Epithelial cell of esophagus (primary cell): ENCODE data around the gene CPNE4.

ENCODE experiments used
- DNase-seq: peaks from one replicate; pipeline ENCODE4 v3.0.0; 2010; ENCODE audit warnings: low read depth
- H3K4me3 ChIP-seq: 2 replicates; pipeline ENCODE4 v1.5.1; 2011; ENCODE audit warnings: mild to moderate bottlenecking, low read length, control low read depth
- TF ChIP-seq, protein P1 (sequence below): IDR thresholded peaks from 2 replicates; pipeline ENCODE4 v1.5.1; 2011; ENCODE audit warnings: low read depth, mild to moderate bottlenecking, low read length, control low read depth, inconsistent platforms; ENCODE audit not compliant: insufficient read depth; ENCODE audit errors: missing control alignments

Gene CPNE4

DNA sequence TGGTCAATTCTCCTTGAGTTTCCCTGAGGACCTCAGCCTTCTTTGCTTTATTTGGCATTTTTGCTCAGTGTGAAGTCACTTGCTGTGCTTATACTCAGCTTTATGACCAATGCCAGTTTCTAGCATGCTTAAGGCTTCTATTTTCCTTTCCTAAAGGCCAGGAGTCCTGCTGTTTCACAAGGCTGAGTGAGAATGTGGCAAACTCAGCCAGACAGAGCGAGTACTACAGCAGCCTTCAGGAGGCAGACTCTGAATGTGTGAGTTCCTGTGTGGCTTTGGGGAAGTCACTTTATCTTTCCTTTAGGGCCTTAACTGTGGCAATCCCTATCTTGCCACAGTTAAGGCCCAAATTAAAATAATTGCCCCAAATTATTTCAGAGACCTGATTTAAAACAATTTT lies 318.8 kb downstream of the CPNE4 start:
- DNase-seq = no peak
- TF ChIP-seq, protein P1, sequence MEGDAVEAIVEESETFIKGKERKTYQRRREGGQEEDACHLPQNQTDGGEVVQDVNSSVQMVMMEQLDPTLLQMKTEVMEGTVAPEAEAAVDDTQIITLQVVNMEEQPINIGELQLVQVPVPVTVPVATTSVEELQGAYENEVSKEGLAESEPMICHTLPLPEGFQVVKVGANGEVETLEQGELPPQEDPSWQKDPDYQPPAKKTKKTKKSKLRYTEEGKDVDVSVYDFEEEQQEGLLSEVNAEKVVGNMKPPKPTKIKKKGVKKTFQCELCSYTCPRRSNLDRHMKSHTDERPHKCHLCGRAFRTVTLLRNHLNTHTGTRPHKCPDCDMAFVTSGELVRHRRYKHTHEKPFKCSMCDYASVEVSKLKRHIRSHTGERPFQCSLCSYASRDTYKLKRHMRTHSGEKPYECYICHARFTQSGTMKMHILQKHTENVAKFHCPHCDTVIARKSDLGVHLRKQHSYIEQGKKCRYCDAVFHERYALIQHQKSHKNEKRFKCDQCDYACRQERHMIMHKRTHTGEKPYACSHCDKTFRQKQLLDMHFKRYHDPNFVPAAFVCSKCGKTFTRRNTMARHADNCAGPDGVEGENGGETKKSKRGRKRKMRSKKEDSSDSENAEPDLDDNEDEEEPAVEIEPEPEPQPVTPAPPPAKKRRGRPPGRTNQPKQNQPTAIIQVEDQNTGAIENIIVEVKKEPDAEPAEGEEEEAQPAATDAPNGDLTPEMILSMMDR = no peak
- no peak overlapping the region for H3K4me3 ChIP-seq

DNA sequence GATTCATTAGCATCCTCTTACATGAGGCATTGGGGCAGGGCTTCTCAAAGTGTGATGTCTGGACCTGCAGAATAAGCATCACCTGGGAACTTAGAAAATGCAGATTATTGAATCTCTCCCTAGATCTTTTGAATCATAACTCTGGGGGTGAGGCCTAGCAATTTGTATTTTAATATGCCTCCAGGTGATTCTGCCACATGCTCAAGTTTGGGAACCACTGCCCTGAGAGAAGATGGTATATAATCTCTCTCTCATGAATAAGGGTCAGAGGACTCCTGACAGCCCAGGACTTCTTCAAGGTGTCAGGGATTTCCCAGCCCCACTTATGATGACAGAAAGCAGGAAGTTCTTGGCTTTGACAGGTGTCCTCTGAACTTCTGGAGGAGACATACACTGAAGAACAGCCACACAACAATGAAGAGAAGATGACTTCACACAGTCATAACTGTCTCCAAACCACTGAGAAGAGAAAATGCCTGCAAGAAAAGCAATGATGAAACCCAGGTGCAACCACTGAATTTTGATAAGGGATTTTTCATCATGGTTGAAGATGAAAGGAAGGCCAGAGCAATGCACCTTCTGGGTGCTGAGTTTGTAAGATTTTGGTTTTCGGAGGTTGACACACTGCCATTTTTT lies 320.1 kb downstream of the CPNE4 start:
- no peak for DNase-seq
- TF ChIP-seq, protein P1 = no peak
- no peak overlapping the region for H3K4me3 ChIP-seq

DNA sequence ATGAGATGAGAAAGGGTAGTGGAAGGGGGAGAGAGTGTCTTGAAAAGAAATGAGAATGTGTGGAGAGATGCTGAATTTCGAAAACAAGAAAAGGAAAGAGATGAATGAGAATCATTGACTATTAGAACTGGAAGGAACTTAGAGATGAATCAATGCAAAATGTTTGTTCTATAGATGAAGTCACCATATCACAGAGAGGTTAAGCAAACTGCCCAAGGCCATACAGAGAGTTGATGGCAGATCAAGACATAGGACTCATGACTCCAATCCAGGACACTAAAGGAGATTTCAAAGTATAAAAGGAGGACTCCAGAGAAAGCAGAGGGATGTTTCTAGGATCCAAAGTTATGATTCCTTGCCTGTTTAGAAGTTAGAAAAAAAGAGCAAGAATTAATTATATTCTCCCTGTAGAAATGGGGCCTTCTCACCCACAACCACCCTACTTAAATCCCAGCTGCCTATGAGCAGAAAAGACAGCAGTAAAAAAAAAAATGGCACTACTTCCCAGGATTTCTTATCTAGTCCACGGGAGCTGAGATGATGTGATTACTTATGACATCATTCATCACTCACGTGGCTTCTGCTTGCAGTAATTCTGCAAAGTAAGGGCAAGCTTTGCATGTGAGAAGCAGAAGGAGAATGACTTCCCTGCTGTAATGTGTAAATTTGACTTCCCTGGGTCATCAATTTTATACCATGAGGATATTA lies 321.2 kb downstream of the CPNE4 start:
- TF ChIP-seq, protein P1 = no peak
- H3K4me3 ChIP-seq = no peak overlapping the region
- DNase-seq = peak; percentile 46

DNA sequence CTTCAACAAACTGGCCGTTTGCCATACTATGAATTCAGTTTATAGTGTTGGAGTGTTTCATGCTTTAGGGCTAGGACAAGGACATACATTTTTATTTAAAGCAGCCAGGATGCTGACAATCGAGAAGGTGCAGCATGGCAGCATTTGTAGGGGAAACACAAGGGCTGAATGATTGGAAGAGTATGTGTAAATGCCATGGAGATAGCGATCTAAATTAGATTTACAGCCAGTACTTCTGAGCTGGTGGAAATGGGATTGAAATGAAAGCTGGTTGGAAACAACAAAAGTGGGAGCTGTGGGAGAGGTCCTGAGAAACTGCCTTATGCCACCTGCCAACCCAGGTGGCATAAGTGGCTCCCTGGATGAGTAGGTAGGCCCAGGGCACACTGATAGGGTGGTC lies 322.2 kb downstream of the CPNE4 start:
- DNase-seq = no peak
- TF ChIP-seq, protein P1 = no peak
- H3K4me3 ChIP-seq = no peak overlapping the region

DNA sequence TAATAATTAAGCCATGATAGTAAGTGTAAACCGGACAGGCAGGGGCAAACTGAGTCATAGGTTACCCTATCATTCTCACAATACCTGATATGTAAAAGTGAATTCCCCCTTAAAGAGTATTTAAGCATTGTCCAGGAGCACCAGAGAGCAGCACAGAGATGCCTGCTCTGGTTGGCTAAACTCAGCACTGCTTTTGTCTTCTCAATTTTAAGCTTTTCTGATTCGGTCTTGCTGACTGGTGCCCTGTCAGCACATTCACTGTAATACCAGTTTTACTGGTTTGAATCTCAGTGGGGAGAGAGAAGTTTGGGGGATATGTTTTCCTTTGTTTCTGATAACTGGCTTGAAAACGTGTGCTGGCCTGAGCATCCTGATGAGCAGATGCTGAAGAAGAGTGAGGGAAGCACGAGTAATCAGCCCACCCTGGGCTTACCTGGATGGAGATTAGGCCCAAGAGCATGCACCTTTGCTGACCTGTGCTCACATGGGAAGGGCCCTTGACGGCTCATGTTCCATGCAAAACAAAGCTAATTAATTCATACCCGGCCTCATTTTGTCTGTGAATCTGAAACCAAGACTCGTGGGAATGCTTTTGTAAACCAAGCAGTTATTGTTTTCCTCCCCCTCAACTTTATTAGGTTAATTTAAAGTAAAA lies 323.6 kb downstream of the CPNE4 start:
- no peak overlapping the region for H3K4me3 ChIP-seq
- DNase-seq = peak; percentile 42
- TF ChIP-seq, protein P1 = no peak

DNA sequence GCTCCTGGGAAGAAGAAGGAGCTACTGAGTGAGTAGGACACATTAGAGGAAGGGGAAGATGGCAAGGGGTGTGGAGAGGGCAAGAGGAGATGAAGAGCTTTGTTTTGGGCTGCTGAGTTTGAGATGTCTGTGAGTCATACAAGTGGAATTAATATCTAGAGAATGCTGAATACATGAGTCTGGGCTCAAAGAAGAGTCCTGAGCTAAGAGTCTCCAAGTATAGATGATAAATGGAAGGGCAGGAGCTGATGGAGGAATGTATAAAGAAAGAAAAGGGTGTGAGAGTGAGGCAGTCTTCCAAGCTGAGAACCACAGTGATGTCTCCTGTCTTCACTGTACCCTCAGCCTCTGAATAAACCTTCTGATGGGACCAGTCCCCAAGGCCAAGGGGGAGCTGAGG lies 326.6 kb downstream of the CPNE4 start:
- DNase-seq = no peak
- H3K4me3 ChIP-seq = no peak overlapping the region
- TF ChIP-seq, protein P1 = no peak
